Nephron (organoid): ENCODE measurements around the gene COL4A1.

Source experiments
- H3K27ac Mint-ChIP-seq, 3 experiments: 2 replicates each; pipeline ENCODE4 v1.8.0; 2020; ENCODE audit warnings: mixed read lengths in 3 of 3, mild to moderate bottlenecking in 2 of 3, moderate library complexity in 1 of 3
- H3K27me3 Mint-ChIP-seq: 2 replicates; pipeline ENCODE4 v1.8.0; 2021; ENCODE audit warnings: low read depth, mild to moderate bottlenecking, moderate library complexity, mixed read lengths
- H3K36me3 Mint-ChIP-seq: 2 replicates; pipeline ENCODE4 v1.8.0; 2020; ENCODE audit warnings: low read depth, mixed read lengths
- H3K4me1 Mint-ChIP-seq: 2 replicates; pipeline ENCODE4 v1.8.0; 2020; ENCODE audit warnings: mixed read lengths
- H3K4me3 Mint-ChIP-seq, 3 experiments: 2 replicates each; pipeline ENCODE4 v1.8.0; 2020; ENCODE audit warnings: mild to moderate bottlenecking in 3 of 3, mixed read lengths in 3 of 3, moderate library complexity in 2 of 3
- H3K9me3 Mint-ChIP-seq: 2 replicates; pipeline ENCODE4 v1.8.0; 2020; ENCODE audit warnings: mixed read lengths
- TF ChIP-seq, protein P1 (sequence below), 3 experiments: fragments of 200-600 bp; sonication (generic); IDR thresholded peaks; one replicate each; pipeline ENCODE4 v1.5.0; 2021; ENCODE audit warnings: antibody characterized with exemption in 3 of 3; ENCODE audit not compliant: unreplicated experiment in 3 of 3

Gene COL4A1

GRCh38 chr13:110348309-110349105 lies 41.5 kb upstream of the COL4A1 start:
- TF ChIP-seq, protein P1, sequence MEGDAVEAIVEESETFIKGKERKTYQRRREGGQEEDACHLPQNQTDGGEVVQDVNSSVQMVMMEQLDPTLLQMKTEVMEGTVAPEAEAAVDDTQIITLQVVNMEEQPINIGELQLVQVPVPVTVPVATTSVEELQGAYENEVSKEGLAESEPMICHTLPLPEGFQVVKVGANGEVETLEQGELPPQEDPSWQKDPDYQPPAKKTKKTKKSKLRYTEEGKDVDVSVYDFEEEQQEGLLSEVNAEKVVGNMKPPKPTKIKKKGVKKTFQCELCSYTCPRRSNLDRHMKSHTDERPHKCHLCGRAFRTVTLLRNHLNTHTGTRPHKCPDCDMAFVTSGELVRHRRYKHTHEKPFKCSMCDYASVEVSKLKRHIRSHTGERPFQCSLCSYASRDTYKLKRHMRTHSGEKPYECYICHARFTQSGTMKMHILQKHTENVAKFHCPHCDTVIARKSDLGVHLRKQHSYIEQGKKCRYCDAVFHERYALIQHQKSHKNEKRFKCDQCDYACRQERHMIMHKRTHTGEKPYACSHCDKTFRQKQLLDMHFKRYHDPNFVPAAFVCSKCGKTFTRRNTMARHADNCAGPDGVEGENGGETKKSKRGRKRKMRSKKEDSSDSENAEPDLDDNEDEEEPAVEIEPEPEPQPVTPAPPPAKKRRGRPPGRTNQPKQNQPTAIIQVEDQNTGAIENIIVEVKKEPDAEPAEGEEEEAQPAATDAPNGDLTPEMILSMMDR (IDR thresholded peaks at IDR 0.05; ENCODE audit: unreplicated experiment in 3 of 3) = no peak
- Mint-ChIP-seq H3K4me3 (no peak overlapping the region), H3K36me3 (peaks cover 19% of the 10 kb centered on the region), H3K27ac (peak overlapping the region in 2 of 3 experiments; percentile 42 to 69), H3K4me1 (peaks cover 54% of the 10 kb centered on the region), H3K9me3 (peaks cover 3% of the 10 kb centered on the region), H3K27me3 (no peaks in the 10 kb centered on the region)

DNA sequence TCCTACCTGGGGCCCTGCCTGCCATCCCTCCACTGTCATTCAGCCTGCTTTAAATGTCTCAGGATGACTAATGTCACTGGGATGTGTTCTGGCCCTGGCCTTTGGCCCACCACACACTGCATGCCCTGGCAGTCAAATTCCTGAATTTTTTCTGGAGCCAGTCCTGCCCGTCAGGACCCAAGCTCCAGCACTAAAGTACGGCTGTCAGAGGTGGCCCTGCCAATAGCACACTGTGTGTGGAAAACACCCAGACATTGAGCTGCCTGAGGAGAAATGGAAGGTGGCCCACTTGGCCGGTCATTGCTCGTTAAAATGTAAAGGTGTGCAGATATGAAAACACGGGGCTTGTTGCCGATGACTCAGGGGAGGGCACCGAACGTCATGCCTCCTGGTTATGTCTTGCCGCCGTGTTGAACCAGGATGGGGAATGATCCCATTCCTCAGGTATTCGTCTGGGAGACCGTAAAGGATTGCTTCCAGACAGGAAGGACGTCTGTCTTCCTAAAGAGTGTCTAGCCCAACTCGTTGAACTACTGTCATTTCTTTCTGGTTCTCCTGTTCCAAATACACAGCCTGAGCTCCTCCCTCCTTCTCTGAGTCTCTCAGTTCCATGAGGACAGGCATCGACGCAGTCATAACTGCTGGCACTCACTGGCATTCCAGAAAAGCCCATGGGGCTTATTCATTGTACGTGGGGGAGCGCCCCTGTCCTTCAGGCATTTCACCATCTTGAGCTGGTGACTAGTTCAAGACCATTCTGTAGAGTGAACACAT lies 40.8 kb upstream of the COL4A1 start:
- Mint-ChIP-seq H3K9me3 (peaks cover 3% of the 10 kb centered on the region), H3K4me3 (no peak overlapping the region), H3K27ac (peak overlapping the region in 1 of 3 experiments; percentile 69), H3K36me3 (peaks cover 19% of the 10 kb centered on the region), H3K4me1 (peaks cover 46% of the 10 kb centered on the region), H3K27me3 (no peaks in the 10 kb centered on the region)
- TF ChIP-seq, protein P1 (IDR thresholded peaks at IDR 0.05; ENCODE audit: unreplicated experiment in 3 of 3) = no peak

- Mint-ChIP-seq H3K4me1 (peaks cover 46% of the 10 kb centered on the region), H3K9me3 (peaks cover 3% of the 10 kb centered on the region), H3K36me3 (peaks cover 19% of the 10 kb centered on the region), H3K27me3 (no peaks in the 10 kb centered on the region), H3K4me3 (no peak overlapping the region), H3K27ac (no peak overlapping the region)
- TF ChIP-seq, protein P1 (IDR thresholded peaks at IDR 0.05; ENCODE audit: unreplicated experiment in 3 of 3) = no peak
These were observed 40.1 kb upstream of the COL4A1 start for GRCh38 chr13:110347088-110347487.

DNA sequence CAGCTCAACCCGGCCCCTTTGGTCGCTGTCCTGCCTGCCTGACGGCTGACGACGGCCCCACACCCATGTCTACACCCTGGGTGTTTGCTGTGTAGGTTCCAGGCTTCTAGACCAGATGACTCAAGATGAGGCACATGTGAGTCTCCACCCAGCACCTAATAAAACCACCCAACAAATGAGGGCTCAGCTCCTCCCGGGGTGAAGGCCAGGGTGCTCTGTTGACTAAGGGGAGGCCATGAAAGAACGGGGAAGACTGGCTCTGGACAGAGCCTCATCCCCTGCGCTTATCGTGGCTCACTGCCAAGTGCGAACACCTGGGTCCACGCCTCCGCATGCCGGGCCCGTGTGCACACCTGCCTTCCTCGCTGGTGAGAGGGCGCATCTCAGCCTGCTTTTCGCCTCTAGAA lies 39.7 kb upstream of the COL4A1 start:
- peaks cover 48% of the 10 kb centered on the region for H3K4me1 Mint-ChIP-seq
- H3K4me3 Mint-ChIP-seq = no peak overlapping the region
- H3K9me3 Mint-ChIP-seq = peaks cover 3% of the 10 kb centered on the region
- no peaks in the 10 kb centered on the region for H3K27me3 Mint-ChIP-seq
- no peak overlapping the region for H3K27ac Mint-ChIP-seq
- TF ChIP-seq, protein P1 (IDR thresholded peaks at IDR 0.05; ENCODE audit: unreplicated experiment in 3 of 3) = no peak
- peaks cover 19% of the 10 kb centered on the region for H3K36me3 Mint-ChIP-seq

- TF ChIP-seq, protein P1 (IDR thresholded peaks at IDR 0.05; ENCODE audit: unreplicated experiment in 3 of 3) = no peak
- Mint-ChIP-seq H3K27ac (no peak overlapping the region), H3K27me3 (no peaks in the 10 kb centered on the region), H3K36me3 (peaks cover 19% of the 10 kb centered on the region), H3K4me1 (peaks cover 48% of the 10 kb centered on the region), H3K4me3 (no peak overlapping the region), H3K9me3 (peaks cover 3% of the 10 kb centered on the region)
These were observed 38.7 kb upstream of the COL4A1 start for GRCh38 chr13:110345701-110346100.
